ENCODE data around the gene AP1M1.

- TF ChIP-seq YY1 (IDR thresholded peaks at IDR 0.05; ENCODE audit: insufficient read depth, insufficient read length) (no peak), SUZ12 (IDR thresholded peaks at IDR 0.05; ENCODE audit: extremely low read depth, insufficient read depth, insufficient read length) (no peak), ZNF274 (IDR thresholded peaks at IDR 0.05; ENCODE audit: low read depth, low read length) (no peak)
Observed at GRCh38 chr19:16188521-16188920, 9.2 kb upstream of the AP1M1 start.

Measured in NT2/D1 (cell line).